Lung (tissue), 12 donors: Measurements from ENCODE around the gene SEMA4D. TPM values are rescaled to one million over a fixed set of nuclear protein-coding genes. Genes with fewer than 3 reads are reported as not detected.

Experiments
- ATAC-seq: fragments of 200-7000 bp; cut with Tn5 transposase; one replicate; pipeline ENCODE4 v1.9.1; 2020; ENCODE audit warnings: moderate number of reproducible peaks; ENCODE audit not compliant: insufficient read depth, low FRiP score
- DNase-seq, 3 donors: peaks; one replicate each; pipeline ENCODE4 v3.0.0-alpha.2; 2013 to 2017
- H3K27ac ChIP-seq, 2 donors: one replicate each; pipeline ENCODE4 v1.5.1; 2013; ENCODE audit warnings: mild to moderate bottlenecking in 2 of 2, moderate library complexity in 2 of 2, control low read depth in 1 of 2, inconsistent platforms in 1 of 2, low read depth in 1 of 2, low read length in 1 of 2
- H3K27me3 ChIP-seq, 3 donors: one replicate each; pipeline ENCODE4 v1.5.1; 2013; ENCODE audit warnings: low read length in 2 of 3; ENCODE audit not compliant: control insufficient read depth in 3 of 3, insufficient read depth in 3 of 3
- H3K36me3 ChIP-seq, 4 donors: one replicate each; pipeline ENCODE4 v1.5.1; 2013; ENCODE audit warnings: low read length in 4 of 4, mild to moderate bottlenecking in 1 of 4, moderate library complexity in 1 of 4; ENCODE audit not compliant: control insufficient read depth in 4 of 4, insufficient read depth in 4 of 4
- H3K4me1 ChIP-seq, 5 donors: one replicate each; pipeline ENCODE4 v1.5.1; 2013; ENCODE audit warnings: low read length in 5 of 5, mild to moderate bottlenecking in 2 of 5, moderate library complexity in 1 of 5; ENCODE audit not compliant: control insufficient read depth in 5 of 5, insufficient read depth in 5 of 5
- H3K4me3 ChIP-seq: one replicate; pipeline ENCODE4 v1.5.1; 2013; ENCODE audit warnings: mild to moderate bottlenecking, control low read depth, moderate library complexity
- H3K9ac ChIP-seq, 2 donors: one replicate each; pipeline ENCODE4 v1.5.1; 2013; ENCODE audit warnings: low read length in 2 of 2, control low read depth in 1 of 2; ENCODE audit not compliant: insufficient read depth in 1 of 2
- H3K9me3 ChIP-seq, 4 donors: one replicate each; pipeline ENCODE4 v1.5.1; 2013; ENCODE audit warnings: low read length in 3 of 4, mild to moderate bottlenecking in 1 of 4, moderate library complexity in 1 of 4; ENCODE audit not compliant: control insufficient read depth in 4 of 4, insufficient read depth in 3 of 4
- WGBS, 2 donors: extraction: QIAGEN DNeasy Blood & Tissue Kit; methylation state at CpG; one replicate each; pipeline ENCODE4 v1.1.7; 2013; 5-methylcytosine and 5-hydroxymethylcytosine counted together
- polyA plus RNA-seq, 2 donors: library from polyadenylated mRNA; stranded (reverse); fragments of 200-250 nt; gene quantifications; one replicate each; pipeline ENCODE4 v1.2.1, GENCODE V29; 2013
- total RNA-seq, 2 donors: library from RNA; depleted of rRNA in 1 of 2; stranded (reverse); fragments of >200 nt in 1 of 2; gene quantifications; one replicate each; pipeline ENCODE4 v1.2.1, GENCODE V29; 2014 to 2021
- TF ChIP-seq, protein P1 (sequence below): IDR thresholded peaks from 2 replicates; pipeline ENCODE4 v1.5.1; 2012; ENCODE audit warnings: mild to moderate bottlenecking; ENCODE audit errors: control extremely low read depth, extremely low read depth
- donor health status: control.
- donor health status: control.
- donor health status: Bipolar disorder and iron deficiency.
- donor health status: healthy.
- donor health status: DM: yes; HTN: yes; CAD: no.

Gene SEMA4D
- total and polyA plus RNA-seq, 4 donors, result 6.7 to 61.5 (median 29.0) TPM

DNA sequence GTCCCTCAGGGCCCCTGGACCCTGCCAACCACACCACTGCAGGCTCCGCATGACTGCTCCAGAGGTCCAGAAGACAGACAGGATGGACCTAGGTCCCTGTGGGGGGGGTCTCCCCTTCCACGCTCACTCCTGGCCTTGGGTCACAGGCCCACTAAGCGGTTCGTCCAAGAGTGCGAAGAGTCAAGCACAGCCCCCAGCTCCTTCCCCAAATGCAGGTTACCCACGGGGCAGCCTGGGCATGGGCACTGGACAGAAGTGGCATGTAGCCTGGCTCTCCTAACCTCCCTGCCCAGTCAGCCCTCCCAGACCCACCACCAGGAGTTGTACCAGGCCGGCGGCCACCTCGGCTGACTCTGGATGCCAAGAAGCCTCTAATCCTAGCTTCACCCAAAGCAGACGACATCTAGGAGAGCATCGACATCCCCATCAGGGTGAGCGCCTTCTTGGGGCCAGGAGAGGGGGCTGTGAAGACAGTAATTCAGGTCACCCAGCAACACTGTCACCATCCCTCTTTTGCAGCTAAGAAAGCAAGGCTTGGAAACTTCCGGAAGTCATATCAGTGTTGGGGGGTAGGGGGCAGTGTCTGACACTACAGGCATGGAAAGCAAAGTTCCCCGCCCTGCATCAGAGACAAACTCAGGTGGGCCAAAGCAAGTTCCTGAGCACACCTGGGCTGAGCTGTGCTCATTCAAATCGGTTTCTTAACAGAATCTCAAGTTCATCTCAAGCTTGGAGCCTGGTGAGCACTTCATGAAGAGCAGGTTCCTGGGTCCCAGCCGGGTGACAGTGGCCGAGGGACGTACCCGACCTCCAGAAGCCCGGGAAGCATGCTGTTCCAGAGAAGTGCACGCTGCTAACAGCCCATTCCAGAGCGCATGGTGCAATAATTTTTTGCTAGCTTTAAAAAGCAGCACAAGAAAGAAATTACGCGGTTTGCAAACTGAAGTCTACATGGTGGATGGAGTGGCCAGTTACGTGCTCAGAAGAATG lies 68.7 kb downstream of the SEMA4D start:
- no peak overlapping the region for H3K4me3 ChIP-seq
- H3K4me1 ChIP-seq, result peaks cover 0 to 7% (median 6%) of the 10 kb centered on the region in 5 donors
- H3K36me3 ChIP-seq, result peaks cover 0 to 3% (median 0%) of the 10 kb centered on the region in 4 donors
- ATAC-seq (no peak), DNase-seq (no peak)
- H3K9me3 ChIP-seq, result no peaks in the 10 kb centered on the region
- WGBS, 2 donors, result 92 to 93% methylated on average over 25 of the region's 25 CpGs
- no peak overlapping the region for H3K27ac ChIP-seq
- TF ChIP-seq, protein P1, sequence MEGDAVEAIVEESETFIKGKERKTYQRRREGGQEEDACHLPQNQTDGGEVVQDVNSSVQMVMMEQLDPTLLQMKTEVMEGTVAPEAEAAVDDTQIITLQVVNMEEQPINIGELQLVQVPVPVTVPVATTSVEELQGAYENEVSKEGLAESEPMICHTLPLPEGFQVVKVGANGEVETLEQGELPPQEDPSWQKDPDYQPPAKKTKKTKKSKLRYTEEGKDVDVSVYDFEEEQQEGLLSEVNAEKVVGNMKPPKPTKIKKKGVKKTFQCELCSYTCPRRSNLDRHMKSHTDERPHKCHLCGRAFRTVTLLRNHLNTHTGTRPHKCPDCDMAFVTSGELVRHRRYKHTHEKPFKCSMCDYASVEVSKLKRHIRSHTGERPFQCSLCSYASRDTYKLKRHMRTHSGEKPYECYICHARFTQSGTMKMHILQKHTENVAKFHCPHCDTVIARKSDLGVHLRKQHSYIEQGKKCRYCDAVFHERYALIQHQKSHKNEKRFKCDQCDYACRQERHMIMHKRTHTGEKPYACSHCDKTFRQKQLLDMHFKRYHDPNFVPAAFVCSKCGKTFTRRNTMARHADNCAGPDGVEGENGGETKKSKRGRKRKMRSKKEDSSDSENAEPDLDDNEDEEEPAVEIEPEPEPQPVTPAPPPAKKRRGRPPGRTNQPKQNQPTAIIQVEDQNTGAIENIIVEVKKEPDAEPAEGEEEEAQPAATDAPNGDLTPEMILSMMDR, result peak; percentile 4
- no peaks in the 10 kb centered on the region for H3K27me3 ChIP-seq
- no peak overlapping the region for H3K9ac ChIP-seq

DNA sequence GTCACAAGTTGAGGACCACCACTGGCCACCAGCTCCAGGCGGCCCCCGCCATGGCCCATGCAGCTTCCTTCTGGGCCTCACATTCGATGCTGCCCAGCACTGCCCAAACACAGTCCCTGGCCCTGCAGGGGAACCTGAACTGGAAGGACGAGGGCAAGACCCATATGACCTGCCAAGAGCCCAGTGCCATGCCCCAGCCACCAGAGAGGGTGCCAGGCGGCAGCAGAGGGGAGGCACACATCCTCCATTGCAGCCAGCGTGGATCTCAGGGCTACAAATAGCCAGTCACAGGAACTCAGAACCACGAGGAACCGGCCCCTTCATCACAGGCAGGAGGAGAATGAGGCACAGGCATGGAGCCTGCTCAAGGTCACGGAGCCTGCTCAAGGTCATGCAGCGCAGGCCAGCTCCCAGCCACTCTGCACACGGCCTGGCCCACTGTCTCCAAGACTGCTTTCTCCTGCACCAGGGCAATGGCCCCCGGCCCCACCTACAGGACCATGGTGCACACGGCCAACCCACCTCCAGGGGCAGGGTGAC lies 69.6 kb downstream of the SEMA4D start:
- H3K27me3 ChIP-seq, result no peaks in the 10 kb centered on the region
- H3K9me3 ChIP-seq, result no peaks in the 10 kb centered on the region
- WGBS, 2 donors, result 82 to 89% methylated on average over 12 to 13 of the region's 13 CpGs
- no peak for ATAC-seq
- TF ChIP-seq, protein P1, result no peak
- peaks cover 0 to 3% (median 0%) of the 10 kb centered on the region in 4 donors for H3K36me3 ChIP-seq
- peaks cover 0 to 7% (median 5%) of the 10 kb centered on the region in 5 donors for H3K4me1 ChIP-seq
- H3K9ac ChIP-seq, result no peak overlapping the region
- no peak overlapping the region for H3K27ac ChIP-seq
- no peak overlapping the region for H3K4me3 ChIP-seq
- no peak for DNase-seq

DNA sequence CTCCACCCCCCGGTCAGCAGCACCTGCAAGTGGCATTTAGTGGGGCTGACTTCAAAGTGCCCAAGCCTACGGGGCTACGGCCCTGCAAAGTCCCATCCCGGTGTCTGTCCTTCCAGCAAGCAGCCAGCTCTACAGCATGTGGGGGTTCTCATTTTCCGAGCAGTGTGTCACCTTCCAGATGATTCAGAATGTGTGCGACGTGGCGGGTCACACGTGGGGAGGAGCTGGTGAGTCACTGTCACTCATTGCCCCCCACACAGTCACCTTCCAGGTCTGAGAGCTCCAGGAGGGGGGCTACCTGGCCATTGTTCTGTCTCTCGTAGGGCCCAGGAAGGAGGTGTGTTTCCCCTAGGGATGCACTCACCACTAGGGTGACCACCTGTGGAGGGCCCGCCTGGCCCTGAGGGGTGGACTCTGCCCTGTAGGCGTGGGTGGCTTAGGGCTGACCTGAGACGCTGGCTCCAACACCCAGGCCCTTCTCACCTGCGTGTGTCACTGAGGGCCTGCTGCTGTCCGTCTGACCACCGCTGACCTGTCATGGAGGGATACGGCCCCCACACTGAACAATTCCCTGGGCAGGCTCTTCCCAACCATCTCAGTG lies 70.2 kb downstream of the SEMA4D start:
- DNase-seq, result no peak
- Histone ChIP-seq H3K27me3 (no peaks in the 10 kb centered on the region), H3K4me3 (no peak overlapping the region), H3K36me3 (peaks cover 0 to 3% (median 0%) of the 10 kb centered on the region in 4 donors), H3K4me1 (peaks cover 0 to 6% (median 0%) of the 10 kb centered on the region in 5 donors), H3K27ac (no peak overlapping the region), H3K9me3 (no peaks in the 10 kb centered on the region), H3K9ac (no peak overlapping the region)
- no peak for ATAC-seq
- TF ChIP-seq, protein P1, result no peak
- 88 to 92% methylated on average over 17 of the region's 17 CpGs for WGBS, 2 donors
